Adipocyte (in vitro differentiated cells): ENCODE data around the gene CKAP5.

Source experiments
- DNase-seq: peaks from one replicate; pipeline ENCODE4 v3.0.0-alpha.2; 2015; ENCODE audit warnings: low read depth
- H3K27me3 ChIP-seq: replicated peaks from 2 replicates; pipeline ENCODE4 v1.7.0; 2013; ENCODE audit warnings: mild to moderate bottlenecking, low read length, moderate library complexity; ENCODE audit not compliant: control insufficient read depth, insufficient read depth
- H3K36me3 ChIP-seq: 2 replicates; pipeline ENCODE4 v1.7.0; 2013; ENCODE audit warnings: low read length, mild to moderate bottlenecking, moderate library complexity; ENCODE audit not compliant: control insufficient read depth, insufficient read depth, severe bottlenecking
- H3K4me1 ChIP-seq: 2 replicates; pipeline ENCODE4 v1.7.0; 2013; ENCODE audit warnings: mild to moderate bottlenecking, low read length, moderate library complexity; ENCODE audit not compliant: control insufficient read depth, insufficient read depth
- H3K4me3 ChIP-seq: 2 replicates; pipeline ENCODE4 v1.7.0; 2013; ENCODE audit warnings: mild to moderate bottlenecking, low read length, moderate library complexity
- H3K9ac ChIP-seq: 2 replicates; pipeline ENCODE4 v1.7.0; 2013; ENCODE audit warnings: mild to moderate bottlenecking, low read length, moderate library complexity
- H3K9me3 ChIP-seq: 2 replicates; pipeline ENCODE4 v1.7.0; 2013; ENCODE audit warnings: mild to moderate bottlenecking, low read length, moderate library complexity; ENCODE audit not compliant: control insufficient read depth

Gene CKAP5

DNA sequence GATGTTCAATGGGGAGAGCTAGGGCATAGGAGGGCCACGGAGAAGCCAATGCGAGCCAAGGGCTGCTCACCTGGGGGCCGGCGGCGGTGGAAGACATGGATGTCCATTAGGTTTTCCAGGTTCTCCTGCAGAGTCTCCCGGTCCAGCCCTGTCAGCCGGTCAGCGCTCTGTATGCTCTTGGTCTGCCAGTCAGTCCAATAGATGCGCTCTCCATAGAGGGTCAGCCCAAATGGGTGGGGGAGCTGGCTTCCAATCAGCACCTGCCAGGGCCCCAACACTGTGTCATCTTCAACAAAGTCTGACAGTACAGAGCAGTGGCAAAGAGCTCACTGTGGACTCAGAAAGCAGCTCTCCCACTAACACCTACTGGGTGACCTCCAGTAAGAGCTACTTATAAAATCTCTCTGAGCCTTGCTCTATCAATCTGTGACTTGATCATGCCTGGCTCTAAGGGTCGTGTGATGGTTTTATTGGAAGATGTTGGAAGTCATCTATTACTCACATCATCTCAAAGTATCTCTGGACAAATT, 33.0 kb upstream of the CKAP5 start:
- no peaks in the 10 kb centered on the region for H3K27me3 ChIP-seq
- no peak overlapping the region for H3K9ac ChIP-seq
- no peak overlapping the region for H3K4me3 ChIP-seq
- no peak for DNase-seq
- no peaks in the 10 kb centered on the region for H3K4me1 ChIP-seq
- peaks cover 56% of the 10 kb centered on the region for H3K36me3 ChIP-seq
- H3K9me3 ChIP-seq: no peaks in the 10 kb centered on the region

DNA sequence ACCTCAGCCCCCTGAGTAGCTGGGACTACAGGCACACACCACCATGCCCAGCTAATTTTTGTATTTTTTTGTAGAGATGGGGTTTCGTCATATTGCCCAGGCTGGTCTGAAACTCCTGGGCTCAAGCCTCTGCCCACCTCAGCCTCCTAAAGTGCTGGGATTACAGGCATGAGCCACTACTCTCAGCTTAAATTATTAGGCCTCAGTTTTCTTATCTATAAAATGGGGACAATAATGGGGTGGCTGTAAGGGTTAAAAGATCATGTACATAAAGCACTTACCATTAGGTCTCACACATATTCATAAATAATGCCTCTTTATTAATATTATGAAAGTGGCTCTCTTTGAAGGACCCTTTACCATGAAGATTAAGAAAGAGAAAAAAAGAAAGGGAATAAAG, 31.5 kb upstream of the CKAP5 start:
- no peak overlapping the region for H3K4me3 ChIP-seq
- H3K9ac ChIP-seq: no peak overlapping the region
- H3K4me1 ChIP-seq: no peaks in the 10 kb centered on the region
- peaks cover 64% of the 10 kb centered on the region for H3K36me3 ChIP-seq
- H3K9me3 ChIP-seq: no peaks in the 10 kb centered on the region
- no peaks in the 10 kb centered on the region for H3K27me3 ChIP-seq
- DNase-seq: no peak

DNA sequence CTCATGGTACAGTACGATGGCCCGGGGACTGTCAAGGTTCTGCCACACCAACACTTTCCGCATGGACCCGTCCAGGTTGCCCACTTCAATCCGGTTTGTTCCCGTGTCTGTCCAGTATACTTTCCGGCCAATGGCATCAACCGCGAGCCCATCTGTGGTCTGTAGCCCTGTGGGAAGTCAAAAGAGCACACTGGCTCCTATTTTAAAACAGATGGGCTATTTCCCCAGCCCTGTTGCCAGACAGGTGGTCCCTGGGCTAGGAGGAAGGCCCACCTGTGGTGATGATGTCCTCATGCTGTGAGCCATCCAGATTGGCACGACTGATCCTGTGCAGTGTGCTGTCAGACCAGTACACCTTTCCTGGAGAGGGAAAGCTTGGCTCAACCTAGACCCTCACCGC, 30.4 kb upstream of the CKAP5 start:
- H3K36me3 ChIP-seq: peaks cover 57% of the 10 kb centered on the region
- DNase-seq: no peak

DNA sequence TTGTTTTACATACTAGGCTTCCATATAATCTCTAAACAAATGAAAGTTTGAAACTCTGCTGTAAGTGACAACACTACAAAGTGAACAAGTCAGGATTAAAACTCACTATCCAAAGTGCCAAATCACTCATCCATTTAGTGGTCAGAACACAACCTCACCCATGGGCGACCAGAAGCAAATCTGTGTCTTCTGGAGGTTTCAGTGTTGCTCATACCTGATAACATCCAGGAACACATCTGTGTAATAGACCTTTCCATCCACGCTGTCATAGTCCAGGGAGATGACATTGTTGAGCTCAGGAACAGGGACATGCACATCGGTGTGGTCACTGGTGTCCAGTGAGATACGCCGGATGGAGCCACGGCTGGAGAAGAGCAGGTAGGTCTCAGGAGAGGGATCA, 28.5 kb upstream of the CKAP5 start:
- DNase-seq: no peak
- Histone ChIP-seq H3K9ac (no peak overlapping the region), H3K9me3 (no peaks in the 10 kb centered on the region), H3K27me3 (no peaks in the 10 kb centered on the region), H3K4me3 (no peak overlapping the region), H3K36me3 (peaks cover 59% of the 10 kb centered on the region), H3K4me1 (no peaks in the 10 kb centered on the region)

More for the DNA sequence above, 30.4 kb upstream of the CKAP5 start:
- Histone ChIP-seq H3K9ac (no peak overlapping the region), H3K4me3 (no peak overlapping the region), H3K9me3 (no peaks in the 10 kb centered on the region), H3K4me1 (no peaks in the 10 kb centered on the region), H3K27me3 (no peaks in the 10 kb centered on the region)

DNA sequence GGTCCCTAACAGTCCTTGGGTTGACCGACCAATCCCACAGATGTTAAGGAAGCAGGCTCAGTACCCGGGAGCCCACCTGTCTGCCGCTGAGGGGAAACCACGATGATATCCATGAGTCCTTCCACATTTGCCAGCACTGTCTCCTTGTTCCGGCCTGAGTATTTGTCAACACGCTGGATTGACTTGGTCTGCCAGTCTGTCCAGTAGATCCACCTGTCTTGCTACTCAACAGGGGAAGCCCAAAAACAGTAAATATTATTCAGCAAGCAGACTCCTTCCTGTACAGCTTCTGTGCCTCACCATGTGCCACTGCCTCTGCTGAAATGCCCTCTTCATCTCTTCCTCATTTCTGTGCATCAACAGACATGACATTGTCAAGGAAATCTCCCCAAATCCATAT, 22.8 kb upstream of the CKAP5 start:
- H3K9me3 ChIP-seq: no peaks in the 10 kb centered on the region
- H3K4me3 ChIP-seq: no peak overlapping the region
- no peak overlapping the region for H3K9ac ChIP-seq
- DNase-seq: no peak
- H3K27me3 ChIP-seq: no peaks in the 10 kb centered on the region
- H3K36me3 ChIP-seq: peaks cover 41% of the 10 kb centered on the region
- H3K4me1 ChIP-seq: peaks cover 11% of the 10 kb centered on the region

DNA sequence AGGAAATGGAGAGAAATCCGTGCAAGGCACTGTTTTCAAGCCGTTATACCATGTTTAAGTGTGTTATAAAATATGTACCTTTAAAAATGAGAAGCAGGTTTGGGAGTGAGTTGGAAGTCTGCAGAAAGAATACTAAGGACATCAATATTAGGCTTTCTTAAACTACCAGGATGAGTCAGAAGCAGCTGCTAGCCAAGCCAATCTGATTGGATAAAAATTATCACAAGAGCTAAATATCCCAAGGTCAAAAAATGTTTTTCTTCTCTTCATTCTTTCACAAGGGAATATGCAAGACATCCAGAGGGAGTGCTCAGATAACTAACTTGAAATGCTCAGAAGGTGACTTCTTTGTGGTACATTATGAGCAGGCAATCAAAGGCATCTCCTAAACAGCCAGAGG, 19.3 kb upstream of the CKAP5 start:
- Histone ChIP-seq H3K9me3 (no peaks in the 10 kb centered on the region), H3K4me3 (no peak overlapping the region), H3K9ac (peak overlapping the region; percentile 34), H3K27me3 (no peaks in the 10 kb centered on the region), H3K36me3 (peaks cover 32% of the 10 kb centered on the region), H3K4me1 (peaks cover 11% of the 10 kb centered on the region)
- DNase-seq: peak; percentile 67

DNA sequence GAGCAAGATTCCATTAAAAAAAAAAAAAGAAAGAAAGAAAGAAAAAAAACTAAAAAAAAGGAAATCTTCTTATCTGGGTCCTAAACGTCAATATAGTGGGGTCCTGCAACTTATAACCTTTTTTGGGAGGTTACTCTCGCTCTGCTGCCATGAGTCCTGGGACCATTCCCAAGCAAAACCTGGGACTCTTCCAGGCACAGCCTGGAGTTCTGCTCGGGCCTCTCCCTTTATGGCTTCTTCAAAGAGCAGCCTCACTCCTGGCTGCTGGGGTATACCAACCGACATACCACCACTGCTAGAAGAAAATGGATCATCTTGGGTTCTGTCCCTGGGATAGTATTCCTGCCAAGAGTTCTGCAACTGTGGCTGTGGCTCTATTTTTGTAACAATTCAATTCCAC, 14.1 kb upstream of the CKAP5 start:
- Histone ChIP-seq H3K27me3 (no peaks in the 10 kb centered on the region), H3K36me3 (peaks cover 42% of the 10 kb centered on the region), H3K4me1 (peaks cover 5% of the 10 kb centered on the region), H3K9ac (no peak overlapping the region), H3K4me3 (no peak overlapping the region), H3K9me3 (no peaks in the 10 kb centered on the region)
- no peak for DNase-seq

DNA sequence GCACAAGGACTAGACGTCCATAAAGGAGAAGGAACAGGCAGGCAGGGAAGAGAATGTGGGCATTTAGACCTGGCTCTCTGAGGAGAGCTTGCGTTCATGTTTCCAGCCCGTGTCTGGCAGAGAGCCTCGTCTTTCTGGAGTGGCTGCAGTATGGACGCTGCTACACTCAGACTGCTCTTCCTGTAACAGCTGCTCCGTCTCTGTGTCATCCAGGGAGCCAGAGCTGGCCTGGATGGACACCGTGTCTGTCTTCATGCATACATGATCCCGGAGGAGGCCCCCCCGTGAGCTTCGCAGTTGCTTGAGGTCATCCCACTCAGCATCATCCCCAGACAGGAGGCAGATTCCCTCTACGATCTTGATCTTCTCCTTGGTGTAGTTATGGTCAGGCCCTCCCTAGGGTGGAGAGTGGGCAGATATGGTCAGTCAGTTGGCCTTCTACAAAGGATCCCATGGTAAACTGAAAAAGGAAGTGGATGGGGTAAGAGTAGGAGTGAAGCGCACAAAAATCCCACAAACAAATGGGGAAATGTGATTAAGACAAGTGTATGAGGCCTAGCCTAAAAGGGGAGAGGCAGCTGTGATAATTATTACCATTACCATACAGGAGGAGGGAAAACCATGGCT, 13.0 kb upstream of the CKAP5 start:
- Histone ChIP-seq H3K4me3 (no peak overlapping the region), H3K9ac (no peak overlapping the region), H3K27me3 (no peaks in the 10 kb centered on the region), H3K9me3 (no peaks in the 10 kb centered on the region), H3K36me3 (peaks cover 35% of the 10 kb centered on the region), H3K4me1 (no peaks in the 10 kb centered on the region)
- DNase-seq: no peak

GRCh38 chr11:46857666-46858065, 11.6 kb upstream of the CKAP5 start:
- no peak overlapping the region for H3K9ac ChIP-seq
- peaks cover 31% of the 10 kb centered on the region for H3K36me3 ChIP-seq
- H3K4me1 ChIP-seq: no peaks in the 10 kb centered on the region
- no peak for DNase-seq
- no peaks in the 10 kb centered on the region for H3K27me3 ChIP-seq
- no peaks in the 10 kb centered on the region for H3K9me3 ChIP-seq
- H3K4me3 ChIP-seq: no peak overlapping the region

DNA sequence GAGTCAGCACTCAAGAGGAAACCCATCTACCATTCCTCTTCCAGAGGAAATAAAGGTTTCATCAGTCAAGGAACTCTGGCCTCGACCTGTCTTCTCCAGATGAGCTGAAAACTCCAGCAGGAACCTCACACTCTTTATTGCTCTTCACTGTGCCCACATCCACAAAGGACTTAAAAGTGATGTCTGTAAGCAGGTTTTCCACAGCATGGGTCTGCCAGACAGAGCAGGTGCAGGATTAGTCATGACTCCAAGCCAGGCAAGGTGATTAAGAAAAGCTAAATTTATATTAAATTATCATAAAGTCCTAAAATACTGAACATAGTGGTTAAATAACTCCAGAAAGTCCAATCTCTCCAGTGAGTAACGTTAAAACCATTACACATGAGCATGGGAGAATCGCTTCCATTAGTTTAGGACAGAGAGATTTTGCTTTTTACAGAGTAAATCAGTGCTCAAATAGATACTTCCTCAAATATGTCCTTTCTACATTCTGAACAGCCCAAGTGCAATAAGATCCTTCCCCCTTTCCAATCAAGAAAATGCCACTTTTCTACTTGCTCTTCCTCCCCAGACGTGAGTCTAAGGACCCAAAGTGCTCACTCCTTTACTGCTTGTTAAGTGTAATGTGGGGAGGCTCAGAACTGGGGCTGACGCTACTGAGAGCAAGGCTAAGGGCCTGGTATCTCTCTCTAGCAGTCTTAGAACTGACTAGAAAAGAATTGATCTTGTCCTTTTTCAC, 10.7 kb upstream of the CKAP5 start:
- Histone ChIP-seq H3K27me3 (no peaks in the 10 kb centered on the region), H3K9me3 (no peaks in the 10 kb centered on the region), H3K4me1 (no peaks in the 10 kb centered on the region), H3K9ac (no peak overlapping the region), H3K4me3 (no peak overlapping the region), H3K36me3 (peaks cover 31% of the 10 kb centered on the region)
- no peak for DNase-seq

- no peak for DNase-seq
- no peaks in the 10 kb centered on the region for H3K27me3 ChIP-seq
- no peaks in the 10 kb centered on the region for H3K9me3 ChIP-seq
- H3K4me3 ChIP-seq: no peak overlapping the region
- no peak overlapping the region for H3K9ac ChIP-seq
- H3K4me1 ChIP-seq: no peaks in the 10 kb centered on the region
- peaks cover 28% of the 10 kb centered on the region for H3K36me3 ChIP-seq
Measured at GRCh38 chr11:46855863-46856262, 9.8 kb upstream of the CKAP5 start.
